ENCODE data around the gene LRRC7. TPM values are rescaled to one million over a fixed set of nuclear protein-coding genes. Genes with fewer than 3 reads are reported as not detected.
A peak's percentile ranks its signal among the peaks of the same experiment; 100 is the strongest.

LRRC7 gene
- total RNA-seq, 1 experiment from 2014 or later, result not detected

- TF ChIP-seq, protein P1, sequence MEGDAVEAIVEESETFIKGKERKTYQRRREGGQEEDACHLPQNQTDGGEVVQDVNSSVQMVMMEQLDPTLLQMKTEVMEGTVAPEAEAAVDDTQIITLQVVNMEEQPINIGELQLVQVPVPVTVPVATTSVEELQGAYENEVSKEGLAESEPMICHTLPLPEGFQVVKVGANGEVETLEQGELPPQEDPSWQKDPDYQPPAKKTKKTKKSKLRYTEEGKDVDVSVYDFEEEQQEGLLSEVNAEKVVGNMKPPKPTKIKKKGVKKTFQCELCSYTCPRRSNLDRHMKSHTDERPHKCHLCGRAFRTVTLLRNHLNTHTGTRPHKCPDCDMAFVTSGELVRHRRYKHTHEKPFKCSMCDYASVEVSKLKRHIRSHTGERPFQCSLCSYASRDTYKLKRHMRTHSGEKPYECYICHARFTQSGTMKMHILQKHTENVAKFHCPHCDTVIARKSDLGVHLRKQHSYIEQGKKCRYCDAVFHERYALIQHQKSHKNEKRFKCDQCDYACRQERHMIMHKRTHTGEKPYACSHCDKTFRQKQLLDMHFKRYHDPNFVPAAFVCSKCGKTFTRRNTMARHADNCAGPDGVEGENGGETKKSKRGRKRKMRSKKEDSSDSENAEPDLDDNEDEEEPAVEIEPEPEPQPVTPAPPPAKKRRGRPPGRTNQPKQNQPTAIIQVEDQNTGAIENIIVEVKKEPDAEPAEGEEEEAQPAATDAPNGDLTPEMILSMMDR (conservative IDR thresholded peaks at IDR 0.05; ENCODE audit: low read depth, low read length), result no peak
- TF ChIP-seq EZH2 (IDR thresholded peaks at IDR 0.05; ENCODE audit: borderline replicate concordance, low read depth, low read length, poor library complexity, severe bottlenecking), result no peak
- intact Hi-C loops (cut with micrococcal nuclease; ENCODE audit: unreplicated experiment), result no loop called here
- no peaks in the 10 kb centered on the region for H3K27me3 ChIP-seq (replicated peaks; ENCODE audit: insufficient read depth, low read depth, low read length, poor library complexity)
- DNase-seq (ENCODE audit: low spot score), result no peak
- no peaks in the 10 kb centered on the region for H3K9me3 ChIP-seq (ENCODE audit: low read depth, low read length, poor library complexity, severe bottlenecking)
- peaks cover 18% of the 10 kb centered on the region for H3K4me1 ChIP-seq (ENCODE audit: insufficient read depth, low read length, poor library complexity, severe bottlenecking)
- H3K36me3 ChIP-seq (ENCODE audit: insufficient read depth, low read length, poor library complexity, severe bottlenecking), result no peaks in the 10 kb centered on the region
- ChIA-PET CTCF (no interaction called here), POLR2A (ENCODE audit: low non-redundant PET) (no interaction called here)
- H3K4me3 ChIP-seq (ENCODE audit: low read depth, low read length, poor library complexity, severe bottlenecking), result no peak overlapping the region
- BruUV-seq (replicated peaks), result no TSS peak
- no peak overlapping the region for H3K27ac ChIP-seq (ENCODE audit: low read depth, low read length, poor library complexity, severe bottlenecking)
Measured at GRCh38 chr1:69991644-69992043, 423.9 kb downstream of the LRRC7 start.

- CTCF ChIA-PET, result no interaction called here
- H3K27ac ChIP-seq (ENCODE audit: low read depth, low read length, poor library complexity, severe bottlenecking), result no peak overlapping the region
- no peaks in the 10 kb centered on the region for H3K36me3 ChIP-seq (ENCODE audit: insufficient read depth, low read length, poor library complexity, severe bottlenecking)
- H3K4me1 ChIP-seq (ENCODE audit: insufficient read depth, low read length, poor library complexity, severe bottlenecking), result peaks cover 18% of the 10 kb centered on the region
- TF ChIP-seq, protein P1 (conservative IDR thresholded peaks at IDR 0.05; ENCODE audit: low read depth, low read length), result no peak
- TF ChIP-seq EZH2 (IDR thresholded peaks at IDR 0.05; ENCODE audit: borderline replicate concordance, low read depth, low read length, poor library complexity, severe bottlenecking), result no peak
- DNase-seq (ENCODE audit: low spot score), result no peak
- no peaks in the 10 kb centered on the region for H3K9me3 ChIP-seq (ENCODE audit: low read depth, low read length, poor library complexity, severe bottlenecking)
- POLR2A ChIA-PET (ENCODE audit: low non-redundant PET), result interaction anchor here (0.6 kb wide), 1 partner anchor 470 kb away, joined by 3 read pairs; no protein-coding TSS in a partner anchor
- intact Hi-C loops (cut with micrococcal nuclease; ENCODE audit: unreplicated experiment), result no loop called here
- H3K27me3 ChIP-seq (replicated peaks; ENCODE audit: insufficient read depth, low read depth, low read length, poor library complexity), result no peaks in the 10 kb centered on the region
- BruUV-seq (replicated peaks), result no TSS peak
- no peak overlapping the region for H3K4me3 ChIP-seq (ENCODE audit: low read depth, low read length, poor library complexity, severe bottlenecking)
Measured at GRCh38 chr1:69992594-69992993, 424.9 kb downstream of the LRRC7 start.

- H3K36me3 ChIP-seq (ENCODE audit: insufficient read depth, low read length, poor library complexity, severe bottlenecking), result no peaks in the 10 kb centered on the region
- peaks cover 18% of the 10 kb centered on the region for H3K4me1 ChIP-seq (ENCODE audit: insufficient read depth, low read length, poor library complexity, severe bottlenecking)
- ChIA-PET POLR2A (ENCODE audit: low non-redundant PET) (no interaction called here), CTCF (interaction anchor here (0.7 kb wide), 1 partner anchor 123 kb away, joined by 3 read pairs; no protein-coding TSS in a partner anchor)
- no peak overlapping the region for H3K4me3 ChIP-seq (ENCODE audit: low read depth, low read length, poor library complexity, severe bottlenecking)
- peak overlapping the region; percentile 24 for H3K27ac ChIP-seq (ENCODE audit: low read depth, low read length, poor library complexity, severe bottlenecking)
- no TSS peak for BruUV-seq (replicated peaks)
- peak; percentile 70 for DNase-seq (ENCODE audit: low spot score)
- no peaks in the 10 kb centered on the region for H3K27me3 ChIP-seq (replicated peaks; ENCODE audit: insufficient read depth, low read depth, low read length, poor library complexity)
- intact Hi-C loops (cut with micrococcal nuclease; ENCODE audit: unreplicated experiment), result no loop called here
- H3K9me3 ChIP-seq (ENCODE audit: low read depth, low read length, poor library complexity, severe bottlenecking), result no peaks in the 10 kb centered on the region
- no peak for TF ChIP-seq EZH2 (IDR thresholded peaks at IDR 0.05; ENCODE audit: borderline replicate concordance, low read depth, low read length, poor library complexity, severe bottlenecking)
- TF ChIP-seq, protein P1 (conservative IDR thresholded peaks at IDR 0.05; ENCODE audit: low read depth, low read length), result no peak
Measured at GRCh38 chr1:69993810-69994209, 426.1 kb downstream of the LRRC7 start.
